ENCODE results near the gene VAX1. TPM values are rescaled to one million over a fixed set of nuclear protein-coding genes. Genes with fewer than 3 reads are reported as not detected.

VAX1 gene
- total RNA-seq, 2 donors from 2014 or later: 3.2 to 3.5 TPM

- no peak overlapping the region for H3K4me3 ChIP-seq (ENCODE audit: low read length)
- H3K27ac ChIP-seq (ENCODE audit: low read depth, low read length): no peak overlapping the region
- H3K9ac ChIP-seq (ENCODE audit: extremely low read depth, low read length, poor library complexity, severe bottlenecking): no peak overlapping the region
- H3K27me3 ChIP-seq (ENCODE audit: control insufficient read depth, insufficient read depth, low read length, poor library complexity, severe bottlenecking): no peaks in the 10 kb centered on the region
- Mint-ChIP-seq H3K4me3 (no peak overlapping the region), H3K27ac (no peak overlapping the region), H3K9me3 (no peaks in the 10 kb centered on the region), H3K36me3 (ENCODE audit: low read depth) (no peaks in the 10 kb centered on the region), H3K27me3 (ENCODE audit: insufficient read depth) (peaks cover 14% of the 10 kb centered on the region), H3K4me1 (peaks cover 13% of the 10 kb centered on the region)
- H3K36me3 ChIP-seq (ENCODE audit: control insufficient read depth, insufficient read depth, low read length): no peaks in the 10 kb centered on the region
- H3K4me1 ChIP-seq (ENCODE audit: control insufficient read depth, insufficient read depth, low read length): peaks cover 4% of the 10 kb centered on the region
- H3K9me3 ChIP-seq (ENCODE audit: control insufficient read depth, low read length): no peaks in the 10 kb centered on the region
- DNase-seq: no peak
- 86 to 100% methylated on average over 4 to 6 of the region's 6 CpGs for WGBS, 2 experiments (ENCODE audit: insufficient coverage in 1 of 2, insufficient read length in 1 of 2)
- TF ChIP-seq CTCF (conservative IDR thresholded peaks at IDR 0.05): no peak
Observed at GRCh38 chr10:117092386-117092785, 45.7 kb downstream of the VAX1 start.

- peaks cover under 1% of the 10 kb centered on the region for H3K9me3 Mint-ChIP-seq
- H3K9me3 ChIP-seq (ENCODE audit: control insufficient read depth, low read length): no peaks in the 10 kb centered on the region
- H3K36me3 Mint-ChIP-seq (ENCODE audit: low read depth): no peaks in the 10 kb centered on the region
- H3K27ac Mint-ChIP-seq: no peak overlapping the region
- no peak overlapping the region for H3K9ac ChIP-seq (ENCODE audit: extremely low read depth, low read length, poor library complexity, severe bottlenecking)
- peaks cover 7% of the 10 kb centered on the region for H3K4me1 Mint-ChIP-seq
- no peak overlapping the region for H3K4me3 Mint-ChIP-seq
- H3K4me1 ChIP-seq (ENCODE audit: control insufficient read depth, insufficient read depth, low read length): peaks cover 4% of the 10 kb centered on the region
- H3K27ac ChIP-seq (ENCODE audit: low read depth, low read length): no peak overlapping the region
- no peak for TF ChIP-seq CTCF (conservative IDR thresholded peaks at IDR 0.05)
- H3K27me3 Mint-ChIP-seq (ENCODE audit: insufficient read depth): peaks cover 14% of the 10 kb centered on the region
- 83 to 93% methylated on average over 1 to 4 of the region's 4 CpGs for WGBS, 2 experiments (ENCODE audit: insufficient coverage in 1 of 2, insufficient read length in 1 of 2)
- H3K36me3 ChIP-seq (ENCODE audit: control insufficient read depth, insufficient read depth, low read length): no peaks in the 10 kb centered on the region
- DNase-seq: no peak
- no peaks in the 10 kb centered on the region for H3K27me3 ChIP-seq (ENCODE audit: control insufficient read depth, insufficient read depth, low read length, poor library complexity, severe bottlenecking)
- no peak overlapping the region for H3K4me3 ChIP-seq (ENCODE audit: low read length)
Observed at GRCh38 chr10:117090834-117091233, 47.2 kb downstream of the VAX1 start.

GRCh38 chr10:117087521-117087920 is 50.5 kb downstream of the VAX1 start:
- WGBS, 2 experiments (ENCODE audit: insufficient coverage in 1 of 2, insufficient read length in 1 of 2): 87 to 100% methylated on average over 2 of the region's 3 CpGs
- H3K4me1 ChIP-seq (ENCODE audit: control insufficient read depth, insufficient read depth, low read length): no peaks in the 10 kb centered on the region
- DNase-seq: no peak
- peaks cover 14% of the 10 kb centered on the region for H3K9me3 Mint-ChIP-seq
- H3K9ac ChIP-seq (ENCODE audit: extremely low read depth, low read length, poor library complexity, severe bottlenecking): no peak overlapping the region
- peaks cover 4% of the 10 kb centered on the region for H3K9me3 ChIP-seq (ENCODE audit: control insufficient read depth, low read length)
- H3K27me3 ChIP-seq (ENCODE audit: control insufficient read depth, insufficient read depth, low read length, poor library complexity, severe bottlenecking): no peaks in the 10 kb centered on the region
- no peaks in the 10 kb centered on the region for H3K4me1 Mint-ChIP-seq
- H3K4me3 Mint-ChIP-seq: no peak overlapping the region
- no peak overlapping the region for H3K27ac Mint-ChIP-seq
- H3K36me3 Mint-ChIP-seq (ENCODE audit: low read depth): no peaks in the 10 kb centered on the region
- H3K27ac ChIP-seq (ENCODE audit: low read depth, low read length): no peak overlapping the region
- H3K27me3 Mint-ChIP-seq (ENCODE audit: insufficient read depth): peaks cover 19% of the 10 kb centered on the region
- H3K36me3 ChIP-seq (ENCODE audit: control insufficient read depth, insufficient read depth, low read length): no peaks in the 10 kb centered on the region
- no peak for TF ChIP-seq CTCF (conservative IDR thresholded peaks at IDR 0.05)
- no peak overlapping the region for H3K4me3 ChIP-seq (ENCODE audit: low read length)

All from endodermal cell (in vitro differentiated cells).